Activated T-cell treated with anti-CD3 and anti-CD28 coated beads, Interleukin-2, amount 50 U/mL, for 72 hours (primary cell): Measurements from ENCODE around the gene CLDN6. TPM values are rescaled to one million over a fixed set of nuclear protein-coding genes. Genes with fewer than 3 reads are reported as not detected.

Experiments
- ATAC-seq, 2 donors: fragments of 150-1000 bp; cut with Tn5 transposase; replicated peaks in 1 of 2; 2 replicates each; pipeline ENCODE4 v1.10.0; 2021; ENCODE audit warnings: moderate library complexity in 2 of 2, mild to moderate bottlenecking in 1 of 2
- DNase-seq, 2 donors: peaks; one replicate each; pipeline ENCODE4 v3.0.0; 2021 to 2022; ENCODE audit warnings: mixed read lengths in 1 of 2
- H3K27ac Mint-ChIP-seq: one replicate; pipeline ENCODE4 v1.8.0; 2022; ENCODE audit warnings: mild to moderate bottlenecking, moderate library complexity, mixed read lengths
- H3K27me3 Mint-ChIP-seq: one replicate; pipeline ENCODE4 v1.8.0; 2022; ENCODE audit warnings: low read depth, mixed read lengths
- H3K36me3 Mint-ChIP-seq, 2 donors: one replicate each; pipeline ENCODE4 v1.8.0; 2022; ENCODE audit warnings: mixed read lengths in 2 of 2, mild to moderate bottlenecking in 1 of 2; ENCODE audit not compliant: insufficient read depth in 2 of 2
- H3K4me1 Mint-ChIP-seq: one replicate; pipeline ENCODE4 v1.8.0; 2022; ENCODE audit warnings: low read depth, mixed read lengths
- H3K4me3 Mint-ChIP-seq, 2 donors: one replicate each; pipeline ENCODE4 v1.8.0; 2022; ENCODE audit warnings: mild to moderate bottlenecking in 2 of 2, mixed read lengths in 2 of 2, moderate library complexity in 2 of 2
- H3K9me3 Mint-ChIP-seq, 2 donors: one replicate each; pipeline ENCODE4 v1.8.0; 2022; ENCODE audit warnings: mixed read lengths in 2 of 2
- total RNA-seq, 2 donors: library from RNA; stranded (reverse); gene quantifications; one replicate each; pipeline ENCODE4 v1.2.3, GENCODE V29; 2022

The CLDN6 gene
- total RNA-seq, 2 donors from 2014 or later, result not detected

GRCh38 chr16:3046641-3047386 lies 28.8 kb upstream of the CLDN6 start:
- peaks cover 38% of the 10 kb centered on the region for H3K4me1 Mint-ChIP-seq
- peaks cover 43% of the 10 kb centered on the region for H3K27me3 Mint-ChIP-seq
- H3K36me3 Mint-ChIP-seq, result peaks cover 0 to 2% of the 10 kb centered on the region in 2 donors
- DNase-seq (peak in 1 of 2 donors; percentile 45), ATAC-seq (peak; percentile 19 to 29)
- H3K27ac Mint-ChIP-seq, result no peak overlapping the region
- no peaks in the 10 kb centered on the region for H3K9me3 Mint-ChIP-seq
- peak overlapping the region; percentile 46 to 61 for H3K4me3 Mint-ChIP-seq

DNA sequence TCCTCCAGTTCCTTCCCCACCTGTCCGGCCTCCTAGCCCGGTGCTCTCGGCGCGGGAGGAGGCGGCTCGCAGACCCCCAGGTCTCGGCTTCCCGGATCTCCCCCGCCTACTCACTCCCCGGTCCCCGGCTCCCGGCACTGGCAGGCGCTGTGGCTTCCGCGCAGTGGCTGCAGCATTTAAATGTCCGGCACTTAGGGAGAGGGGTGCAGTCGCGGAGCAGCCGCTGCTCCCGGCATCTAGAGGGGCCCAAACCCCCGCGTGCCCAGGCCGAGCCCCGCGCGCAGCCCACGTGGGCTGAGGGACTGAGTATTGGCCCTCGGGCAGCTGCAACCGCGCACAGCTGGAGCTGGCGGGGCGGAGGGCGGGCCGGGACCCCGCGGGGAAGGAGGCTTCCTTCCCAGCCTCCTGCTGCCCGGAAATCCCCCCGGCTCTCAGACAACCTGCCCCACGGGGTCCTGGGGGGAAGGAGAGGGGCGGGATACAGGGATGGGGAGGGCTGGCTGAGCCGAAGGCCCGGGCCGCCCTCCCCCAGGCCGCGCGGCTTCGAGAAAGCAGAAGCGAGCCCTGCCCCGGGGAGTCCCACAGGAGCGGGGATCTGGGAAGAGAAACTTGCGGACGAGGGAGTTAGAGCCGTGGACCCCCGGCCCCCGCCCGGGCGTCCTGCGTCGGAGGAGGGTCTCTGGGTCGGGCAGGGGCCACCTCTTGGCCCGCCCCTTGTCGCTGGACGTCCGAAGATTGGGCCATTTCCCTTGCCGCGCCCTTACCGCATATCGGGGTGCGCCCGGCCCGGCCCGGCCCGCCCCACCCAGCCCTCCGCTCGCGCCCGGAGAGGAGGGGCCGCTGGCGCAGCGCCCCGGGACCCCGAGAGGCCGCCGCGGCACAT lies 28.0 kb upstream of the CLDN6 start, which contains the start of gene MMP25:
TSS of gene MMP25 (plus strand) at position 804 of the 883 bp plus-strand sequence. CDS start 357 bp downstream, outside the sequence.
- no peaks in the 10 kb centered on the region for H3K9me3 Mint-ChIP-seq
- ATAC-seq, result peak; percentile 38 to 54
- peak within 1 kb of the TSS; percentile 82 to 86 for H3K4me3 Mint-ChIP-seq
- DNase-seq, result peak in 1 of 2 donors; percentile 47
- peaks cover 29% of the 10 kb centered on the region for H3K4me1 Mint-ChIP-seq
- peaks cover 46% of the 10 kb centered on the region for H3K27me3 Mint-ChIP-seq
- H3K27ac Mint-ChIP-seq, result no peak within 1 kb of the TSS
- H3K36me3 Mint-ChIP-seq, result no peaks in the 10 kb centered on the region

GRCh38 chr16:3044708-3045107 lies 26.7 kb upstream of the CLDN6 start:
- peaks cover 25% of the 10 kb centered on the region for H3K4me1 Mint-ChIP-seq
- H3K27me3 Mint-ChIP-seq, result peaks cover 58% of the 10 kb centered on the region
- DNase-seq (no peak), ATAC-seq (no peak)
- H3K4me3 Mint-ChIP-seq, result peak overlapping the region; percentile 82 to 86
- H3K36me3 Mint-ChIP-seq, result no peaks in the 10 kb centered on the region
- H3K27ac Mint-ChIP-seq, result peak overlapping the region; percentile 3
- no peaks in the 10 kb centered on the region for H3K9me3 Mint-ChIP-seq

GRCh38 chr16:3042376-3042775 lies 24.4 kb upstream of the CLDN6 start:
- H3K4me3 Mint-ChIP-seq, result no peak overlapping the region
- H3K4me1 Mint-ChIP-seq, result peaks cover 18% of the 10 kb centered on the region
- DNase-seq, result no peak
- H3K27ac Mint-ChIP-seq, result no peak overlapping the region
- H3K9me3 Mint-ChIP-seq, result no peaks in the 10 kb centered on the region
- H3K27me3 Mint-ChIP-seq, result peaks cover 66% of the 10 kb centered on the region
- no peaks in the 10 kb centered on the region for H3K36me3 Mint-ChIP-seq
- ATAC-seq, result no peak

- H3K4me3 Mint-ChIP-seq, result no peak overlapping the region
- H3K27ac Mint-ChIP-seq, result no peak overlapping the region
- peaks cover 0 to 1% of the 10 kb centered on the region in 2 donors for H3K36me3 Mint-ChIP-seq
- H3K4me1 Mint-ChIP-seq, result peaks cover 19% of the 10 kb centered on the region
- no peaks in the 10 kb centered on the region for H3K9me3 Mint-ChIP-seq
- peaks cover 77% of the 10 kb centered on the region for H3K27me3 Mint-ChIP-seq
- ATAC-seq (no peak), DNase-seq (no peak)
Measured at GRCh38 chr16:3038896-3039295, 20.9 kb upstream of the CLDN6 start.

DNA sequence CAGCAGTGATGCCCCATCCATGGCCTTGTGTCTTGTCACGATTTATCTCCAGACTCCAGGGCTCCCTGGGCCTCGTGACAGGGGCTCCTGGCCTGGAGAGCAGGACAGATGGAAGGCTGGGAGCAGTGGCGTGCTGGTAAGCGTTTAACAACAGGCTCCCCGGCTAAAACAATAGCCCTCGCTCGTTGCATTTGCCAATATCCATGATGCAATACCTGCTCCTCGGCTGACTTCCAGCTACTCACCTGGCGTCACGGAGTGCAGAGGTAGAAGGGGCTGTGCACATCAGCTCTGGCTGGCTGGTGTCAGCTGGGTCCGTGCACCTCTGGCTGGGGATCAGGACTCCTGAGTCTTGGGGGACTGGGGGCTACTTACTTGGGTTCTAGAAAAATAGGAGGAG lies 20.3 kb upstream of the CLDN6 start:
- Mint-ChIP-seq H3K4me3 (no peak overlapping the region), H3K27me3 (peaks cover 77% of the 10 kb centered on the region), H3K27ac (no peak overlapping the region), H3K9me3 (no peaks in the 10 kb centered on the region), H3K4me1 (peaks cover 19% of the 10 kb centered on the region), H3K36me3 (peaks cover 0 to 1% of the 10 kb centered on the region in 2 donors)
- DNase-seq (no peak), ATAC-seq (no peak)

DNA sequence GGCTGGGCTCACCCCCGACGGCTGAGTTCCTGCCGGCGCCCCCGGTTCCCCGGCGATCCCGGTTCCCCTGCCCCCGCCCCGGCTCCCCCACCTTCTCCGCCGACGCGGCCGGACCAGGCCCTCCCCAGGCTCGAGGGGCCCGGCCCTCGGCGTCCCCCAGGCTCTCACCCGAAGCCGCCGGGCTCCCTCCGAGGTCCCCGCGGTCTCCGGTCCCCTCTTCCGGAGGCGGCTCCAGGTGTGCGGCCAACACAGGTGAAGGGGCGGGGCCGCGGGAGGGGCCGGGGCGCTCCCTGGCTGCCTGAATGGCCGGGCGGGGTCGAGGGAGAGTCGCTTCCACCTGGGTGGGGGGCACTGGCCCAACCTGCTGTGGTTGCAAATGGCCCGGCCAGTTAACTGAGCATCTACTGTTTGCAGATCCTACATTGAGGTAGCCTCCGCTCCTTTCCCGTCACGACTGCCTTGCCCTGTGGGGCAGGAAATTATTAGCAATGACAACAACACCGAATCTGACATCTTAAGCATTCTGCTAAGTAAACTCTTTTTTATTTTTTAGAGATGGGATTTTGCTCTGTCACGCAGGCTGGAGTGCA lies 18.8 kb upstream of the CLDN6 start, which contains the start of gene BICDL2:
TSS of gene BICDL2 (minus strand) at position 219 of the 590 bp plus-strand sequence. CDS start 1,448 bp downstream, outside the sequence.
- peaks cover 27% of the 10 kb centered on the region for H3K4me1 Mint-ChIP-seq
- no peak within 1 kb of the TSS for H3K27ac Mint-ChIP-seq
- DNase-seq (no peak), ATAC-seq (no peak)
- H3K9me3 Mint-ChIP-seq, result no peaks in the 10 kb centered on the region
- peak within 1 kb of the TSS; percentile 58 to 64 for H3K4me3 Mint-ChIP-seq
- peaks cover 0 to 1% of the 10 kb centered on the region in 2 donors for H3K36me3 Mint-ChIP-seq
- peaks cover 84% of the 10 kb centered on the region for H3K27me3 Mint-ChIP-seq

- Mint-ChIP-seq H3K36me3 (peaks cover 0 to 1% of the 10 kb centered on the region in 2 donors), H3K4me1 (peaks cover 27% of the 10 kb centered on the region), H3K4me3 (peak overlapping the region in 1 of 2 donors; percentile 36), H3K9me3 (no peaks in the 10 kb centered on the region), H3K27ac (no peak overlapping the region), H3K27me3 (peaks cover 86% of the 10 kb centered on the region)
- DNase-seq (no peak), ATAC-seq (no peak)
Measured at GRCh38 chr16:3035972-3036725, 18.2 kb upstream of the CLDN6 start.

GRCh38 chr16:3035289-3035971 lies 17.4 kb upstream of the CLDN6 start:
- ATAC-seq (no peak), DNase-seq (no peak)
- Mint-ChIP-seq H3K36me3 (peaks cover 0 to 1% of the 10 kb centered on the region in 2 donors), H3K4me3 (peak overlapping the region in 1 of 2 donors; percentile 36), H3K27me3 (peaks cover 87% of the 10 kb centered on the region), H3K27ac (no peak overlapping the region), H3K9me3 (no peaks in the 10 kb centered on the region), H3K4me1 (peaks cover 27% of the 10 kb centered on the region)

- Mint-ChIP-seq H3K4me1 (peaks cover 40% of the 10 kb centered on the region), H3K9me3 (no peaks in the 10 kb centered on the region), H3K36me3 (peaks cover 0 to 1% of the 10 kb centered on the region in 2 donors), H3K27me3 (peaks cover 81% of the 10 kb centered on the region), H3K27ac (no peak overlapping the region), H3K4me3 (no peak overlapping the region)
- ATAC-seq (no peak), DNase-seq (no peak)
Measured at GRCh38 chr16:3032624-3033023, 14.6 kb upstream of the CLDN6 start.

GRCh38 chr16:3030222-3031212 lies 12.5 kb upstream of the CLDN6 start:
- H3K27ac Mint-ChIP-seq, result no peak overlapping the region
- DNase-seq (no peak), ATAC-seq (no peak)
- peaks cover 31% of the 10 kb centered on the region for H3K4me1 Mint-ChIP-seq
- H3K27me3 Mint-ChIP-seq, result peaks cover 66% of the 10 kb centered on the region
- H3K4me3 Mint-ChIP-seq, result peak overlapping the region; percentile 69 to 84
- H3K36me3 Mint-ChIP-seq, result peaks cover 0 to 5% of the 10 kb centered on the region in 2 donors
- no peaks in the 10 kb centered on the region for H3K9me3 Mint-ChIP-seq
